Measurements from ENCODE around the gene TSPAN13. TPM values are rescaled to one million over a fixed set of nuclear protein-coding genes. Genes with fewer than 3 reads are reported as not detected.

TSPAN13 gene
- total and polyA plus RNA-seq, 10 of the 15 experiments (the other 5 are each of a cell fraction or from before 2014, with no cell fraction given) = 0.26 to 0.37 TPM; not detected in 8

DNA sequence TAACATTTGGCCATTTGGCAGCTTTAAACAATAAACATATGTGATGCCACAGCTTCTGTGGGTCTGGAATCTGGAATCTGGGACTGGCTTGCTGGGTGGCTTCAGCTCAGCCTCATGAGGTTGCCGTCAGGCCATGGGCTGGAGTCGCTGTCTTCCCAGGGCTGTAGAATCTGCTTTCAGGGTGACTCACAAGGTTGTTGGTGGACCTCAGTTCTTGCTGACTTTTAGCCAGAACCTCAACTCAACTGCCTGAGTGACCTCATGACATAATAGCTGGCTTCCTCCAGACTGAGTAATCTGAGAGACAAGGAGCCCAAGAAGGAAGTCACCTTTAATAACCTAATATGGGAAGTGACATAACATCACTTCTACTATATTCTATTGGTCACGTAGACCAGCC, 44.6 kb upstream of the TSPAN13 start (continued):
- TF ChIP-seq RELA (IDR thresholded peaks at IDR 0.05; ENCODE audit: borderline replicate concordance, partially characterized antibody) (no peak), BMI1 (IDR thresholded peaks at IDR 0.05; ENCODE audit: borderline replicate concordance) (no peak), RUNX3 (IDR thresholded peaks at IDR 0.05; ENCODE audit: low read length) (no peak), EED (IDR thresholded peaks at IDR 0.05; ENCODE audit: low read depth) (no peak)

- Histone ChIP-seq H3K4me3 (no peak overlapping the region), H3K27ac (ENCODE audit: control insufficient read depth, insufficient read depth) (no peak overlapping the region), H3K27me3 (replicated peaks in 1 of 2; ENCODE audit: control insufficient read depth in 2 of 2, insufficient read depth in 2 of 2, low read length in 1 of 2) (no peaks in the 10 kb centered on the region), H3K36me3 (ENCODE audit: control insufficient read depth in 2 of 2, insufficient read depth in 2 of 2, low read length in 1 of 2) (no peaks in the 10 kb centered on the region), H3K4me2 (ENCODE audit: control insufficient read depth, insufficient read depth) (no peak overlapping the region), H4K20me1 (ENCODE audit: control insufficient read depth, insufficient read depth) (no peaks in the 10 kb centered on the region), H3K79me2 (ENCODE audit: control insufficient read depth, insufficient read depth, low read length) (no peaks in the 10 kb centered on the region), H3K9me3 (replicated peaks; ENCODE audit: control insufficient read depth, insufficient read depth, low read length) (no peaks in the 10 kb centered on the region), H3K4me1 (ENCODE audit: control insufficient read depth, insufficient read depth, low read length) (no peaks in the 10 kb centered on the region), H3K9ac (ENCODE audit: control insufficient read depth, insufficient read depth, low read length) (no peak overlapping the region), H2AFZ (ENCODE audit: control insufficient read depth, low read depth, low read length) (no peak overlapping the region)
- no peak for FAIRE-seq
- intact Hi-C loops (cut with micrococcal nuclease; ENCODE audit: unreplicated experiment) (no loop called here), in situ Hi-C loops (cut with MboI) (no loop called here)
- WGBS (ENCODE audit: insufficient coverage, insufficient replicate concordance, low lambda C conversion rate, missing lambda C conversion rate) = 52% methylated on average over 4 of the region's 4 CpGs
- BruUV-seq (replicated peaks) = no TSS peak
- no peak for DNase-seq (ENCODE audit: low read depth, low spot score)
- RAD21 ChIA-PET (ENCODE audit: unreplicated experiment) = no interaction called here
- CTCF ChIA-PET = no interaction called here
- no peak for TF ChIP-seq CUX1 (IDR thresholded peaks at IDR 0.05; ENCODE audit: insufficient replicate concordance, low read depth, low read length)
- no peak for TF ChIP-seq CBX5 (IDR thresholded peaks at IDR 0.05; ENCODE audit: low read depth)
- TF ChIP-seq SMAD1 (IDR thresholded peaks at IDR 0.05; ENCODE audit: low read depth, partially characterized antibody) = no peak
- no peak for TF ChIP-seq STAT1 (conservative IDR thresholded peaks at IDR 0.05)
- no peak for TF ChIP-seq POLR2AphosphoS2 (IDR thresholded peaks at IDR 0.05; ENCODE audit: low read depth, low read length)
- no peak for TF ChIP-seq CHD2 (IDR thresholded peaks at IDR 0.05; ENCODE audit: borderline replicate concordance, low read depth, low read length)
- TF ChIP-seq ZBED1 (IDR thresholded peaks at IDR 0.05; ENCODE audit: borderline replicate concordance) = no peak
- TF ChIP-seq TCF3 (IDR thresholded peaks at IDR 0.05; ENCODE audit: borderline replicate concordance, insufficient read depth, low read depth, low read length) = no peak
- no peak for TF ChIP-seq RCOR1 (conservative IDR thresholded peaks at IDR 0.05; ENCODE audit: low read depth, low read length)
- SMC1A ChIA-PET (ENCODE audit: uncharacterized antibody, unreplicated experiment) = no interaction called here
- POLR2A ChIA-PET = no interaction called here
- no peak for ATAC-seq
Measured at GRCh38 chr7:16710651-16711050, 42.9 kb upstream of the TSPAN13 start.

Measured in GM12878 (cell line).